Measurements from ENCODE around the gene SF3A1. TPM values are rescaled to one million over a fixed set of nuclear protein-coding genes. Genes with fewer than 3 reads are reported as not detected.
"Not testable (repeated sequence)": the region's sequence is repeated elsewhere in the genome, so short reads cannot be mapped to it uniquely, and the experiment has no call there.

SF3A1 gene
- total RNA-seq, 1 donor from 2014 or later = 95.4 TPM

GRCh38 chr22:30361916-30362650, 5.4 kb upstream of the SF3A1 start:
- ATAC-seq (no peak), DNase-seq (ENCODE audit: missing footprints) (no peak)
- intact Hi-C loops (cut with DNase I) = no loop called here

- intact Hi-C loops (cut with DNase I) = loop anchor here (5.0 kb wide), 1 partner anchor 36 kb away; no protein-coding TSS in a partner anchor
- ATAC-seq (no peak), DNase-seq (ENCODE audit: missing footprints) (no peak)
Observed at GRCh38 chr22:30358541-30358940, 1.8 kb upstream of the SF3A1 start.

- ATAC-seq = no peak
- intact Hi-C loops (cut with DNase I) = loop anchor here (5.0 kb wide), 1 partner anchor 35 kb away; no protein-coding TSS in a partner anchor
Observed at GRCh38 chr22:30357650-30358215, 1.0 kb upstream of the SF3A1 start.

GRCh38 chr22:30357236-30357570, 509 bp upstream of the SF3A1 start:
- ATAC-seq (peak; percentile 3), DNase-seq (ENCODE audit: missing footprints) (no peak)
- intact Hi-C loops (cut with DNase I) = loop anchor here (5.0 kb wide), 1 partner anchor 35 kb away; no protein-coding TSS in a partner anchor

More at GRCh38 chr22:30357650-30358215, 1.0 kb upstream of the SF3A1 start:
- no peak for DNase-seq (ENCODE audit: missing footprints)

- no peak for DNase-seq (ENCODE audit: missing footprints)
- no peak for ATAC-seq
- intact Hi-C loops (cut with DNase I) = loop anchor here (5.0 kb wide), 1 partner anchor 32 kb away; no protein-coding TSS in a partner anchor
Observed at GRCh38 chr22:30354644-30355043, 2.0 kb downstream of the SF3A1 start.

GRCh38 chr22:30351226-30351625, 5.5 kb downstream of the SF3A1 start:
- ATAC-seq (no peak), DNase-seq (ENCODE audit: missing footprints) (no peak)
- intact Hi-C loops (cut with DNase I) = no loop called here

- no peak for ATAC-seq
- intact Hi-C loops (cut with DNase I) = no loop called here
- DNase-seq (ENCODE audit: missing footprints) = no peak
Observed at GRCh38 chr22:30348809-30349208, 7.9 kb downstream of the SF3A1 start.

- DNase-seq (ENCODE audit: missing footprints) (no peak), ATAC-seq (no peak)
- intact Hi-C loops (cut with DNase I) = no loop called here
Observed at GRCh38 chr22:30348404-30348803, 8.3 kb downstream of the SF3A1 start.

- intact Hi-C loops (cut with DNase I) = no loop called here
- no peak for DNase-seq (ENCODE audit: missing footprints)
- ATAC-seq = no peak
Observed at GRCh38 chr22:30347255-30347892, 9.3 kb downstream of the SF3A1 start.

- intact Hi-C loops (cut with DNase I) = no loop called here
- ATAC-seq (no peak), DNase-seq (ENCODE audit: missing footprints) (no peak)
Observed at GRCh38 chr22:30344447-30345200, 12.1 kb downstream of the SF3A1 start.

GRCh38 chr22:30340911-30341685, 15.6 kb downstream of the SF3A1 start:
- DNase-seq (ENCODE audit: missing footprints) = peak; percentile 88

GRCh38 chr22:30338802-30339201, 17.9 kb downstream of the SF3A1 start:
- ATAC-seq (no peak), DNase-seq (ENCODE audit: missing footprints) (no peak)
- intact Hi-C loops (cut with DNase I) = no loop called here

More at GRCh38 chr22:30340911-30341685, 15.6 kb downstream of the SF3A1 start:
- intact Hi-C loops (cut with DNase I) = no loop called here
- ATAC-seq = peak; percentile 86

GRCh38 chr22:30338341-30338740, 18.4 kb downstream of the SF3A1 start:
- ATAC-seq; intact Hi-C loops (cut with DNase I); DNase-seq (ENCODE audit: missing footprints): not testable (repeated sequence)

- DNase-seq (ENCODE audit: missing footprints) (no peak), ATAC-seq (peak; percentile 1)
- intact Hi-C loops (cut with DNase I) = no loop called here
Observed at GRCh38 chr22:30337461-30337778, 19.3 kb downstream of the SF3A1 start.

GRCh38 chr22:30336752-30337460, 19.8 kb downstream of the SF3A1 start:
- ATAC-seq (peak; percentile 79), DNase-seq (ENCODE audit: missing footprints) (no peak)
- intact Hi-C loops (cut with DNase I) = no loop called here

- no peak for DNase-seq (ENCODE audit: missing footprints)
- intact Hi-C loops (cut with DNase I) = no loop called here
- ATAC-seq = no peak
Observed at GRCh38 chr22:30335236-30335635, 21.5 kb downstream of the SF3A1 start.

GRCh38 chr22:30334646-30335045, 22.0 kb downstream of the SF3A1 start:
- intact Hi-C loops (cut with DNase I) = no loop called here
- no peak for DNase-seq (ENCODE audit: missing footprints)
- no peak for ATAC-seq

GRCh38 chr22:30333707-30334087, 23.0 kb downstream of the SF3A1 start:
- DNase-seq (ENCODE audit: missing footprints) (no peak), ATAC-seq (no peak)
- intact Hi-C loops (cut with DNase I) = no loop called here

Data from Right ventricle myocardium inferior (tissue), 1 donor.